Retinal pigment epithelial cell (primary cell): ENCODE measurements around the gene LETM1.

ENCODE experiments used
- DNase-seq: peaks from one replicate; pipeline ENCODE4 v3.0.0-alpha.2; 2010; ENCODE audit warnings: low read depth
- H3K4me3 ChIP-seq: 2 replicates; pipeline ENCODE4 v1.5.1; 2011; ENCODE audit warnings: mild to moderate bottlenecking, low read length, control low read depth, moderate library complexity
- TF ChIP-seq, protein P1 (sequence below): conservative IDR thresholded peaks from 2 replicates; pipeline ENCODE4 v1.5.1; 2011; ENCODE audit warnings: low read depth, low read length, control low read depth, inconsistent platforms

Gene LETM1

DNA sequence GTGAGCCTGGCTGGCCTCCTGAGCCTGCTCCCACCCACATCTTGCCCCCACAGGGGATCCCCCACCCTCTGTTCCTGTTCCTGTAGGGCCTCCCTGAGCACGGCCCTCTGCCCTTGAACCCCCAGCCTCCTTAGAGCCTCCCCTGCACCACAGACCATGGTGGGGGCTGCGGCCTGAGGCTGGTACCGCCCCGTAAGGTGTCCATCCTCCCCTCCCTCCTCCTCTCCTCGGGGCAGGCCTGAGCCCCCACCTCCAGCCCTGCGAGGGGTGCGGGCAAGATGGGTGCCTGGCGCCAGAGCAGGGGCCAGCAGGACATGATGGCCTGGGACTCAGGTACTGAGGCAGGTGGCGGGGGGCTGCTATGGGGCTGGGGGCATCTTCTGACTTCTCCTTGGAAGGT is 91.3 kb downstream of the LETM1 start:
- TF ChIP-seq, protein P1, sequence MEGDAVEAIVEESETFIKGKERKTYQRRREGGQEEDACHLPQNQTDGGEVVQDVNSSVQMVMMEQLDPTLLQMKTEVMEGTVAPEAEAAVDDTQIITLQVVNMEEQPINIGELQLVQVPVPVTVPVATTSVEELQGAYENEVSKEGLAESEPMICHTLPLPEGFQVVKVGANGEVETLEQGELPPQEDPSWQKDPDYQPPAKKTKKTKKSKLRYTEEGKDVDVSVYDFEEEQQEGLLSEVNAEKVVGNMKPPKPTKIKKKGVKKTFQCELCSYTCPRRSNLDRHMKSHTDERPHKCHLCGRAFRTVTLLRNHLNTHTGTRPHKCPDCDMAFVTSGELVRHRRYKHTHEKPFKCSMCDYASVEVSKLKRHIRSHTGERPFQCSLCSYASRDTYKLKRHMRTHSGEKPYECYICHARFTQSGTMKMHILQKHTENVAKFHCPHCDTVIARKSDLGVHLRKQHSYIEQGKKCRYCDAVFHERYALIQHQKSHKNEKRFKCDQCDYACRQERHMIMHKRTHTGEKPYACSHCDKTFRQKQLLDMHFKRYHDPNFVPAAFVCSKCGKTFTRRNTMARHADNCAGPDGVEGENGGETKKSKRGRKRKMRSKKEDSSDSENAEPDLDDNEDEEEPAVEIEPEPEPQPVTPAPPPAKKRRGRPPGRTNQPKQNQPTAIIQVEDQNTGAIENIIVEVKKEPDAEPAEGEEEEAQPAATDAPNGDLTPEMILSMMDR = no peak
- no peak overlapping the region for H3K4me3 ChIP-seq
- DNase-seq = no peak

DNA sequence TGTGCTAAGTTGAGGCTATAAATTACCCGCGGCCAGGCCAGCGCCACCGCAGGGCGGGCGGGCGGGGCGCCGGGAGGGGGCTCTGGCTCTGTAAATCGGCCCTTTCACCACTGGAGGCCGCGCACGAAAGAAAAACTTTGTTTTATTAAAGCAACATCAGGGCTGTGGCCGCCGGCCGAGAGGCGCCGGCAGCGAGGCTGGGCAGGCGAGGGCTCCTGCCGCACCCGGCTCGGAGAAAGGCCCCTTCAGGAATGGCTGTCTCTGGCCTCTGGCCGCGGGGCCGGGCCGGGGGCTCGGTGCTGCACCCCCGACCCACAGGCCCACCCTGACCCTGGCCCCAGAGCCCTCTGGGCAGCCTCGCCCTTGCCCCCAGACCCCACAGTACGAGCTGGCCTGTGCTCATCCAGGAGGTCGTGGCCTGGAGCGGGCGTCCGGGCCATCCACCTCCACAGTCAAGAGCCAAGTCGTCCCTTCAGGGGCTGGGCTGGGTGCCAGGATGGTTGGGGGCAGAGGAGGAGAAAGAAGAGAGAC is 92.3 kb downstream of the LETM1 start:
- no peak overlapping the region for H3K4me3 ChIP-seq
- TF ChIP-seq, protein P1 = peak; percentile 18
- DNase-seq = no peak

DNA sequence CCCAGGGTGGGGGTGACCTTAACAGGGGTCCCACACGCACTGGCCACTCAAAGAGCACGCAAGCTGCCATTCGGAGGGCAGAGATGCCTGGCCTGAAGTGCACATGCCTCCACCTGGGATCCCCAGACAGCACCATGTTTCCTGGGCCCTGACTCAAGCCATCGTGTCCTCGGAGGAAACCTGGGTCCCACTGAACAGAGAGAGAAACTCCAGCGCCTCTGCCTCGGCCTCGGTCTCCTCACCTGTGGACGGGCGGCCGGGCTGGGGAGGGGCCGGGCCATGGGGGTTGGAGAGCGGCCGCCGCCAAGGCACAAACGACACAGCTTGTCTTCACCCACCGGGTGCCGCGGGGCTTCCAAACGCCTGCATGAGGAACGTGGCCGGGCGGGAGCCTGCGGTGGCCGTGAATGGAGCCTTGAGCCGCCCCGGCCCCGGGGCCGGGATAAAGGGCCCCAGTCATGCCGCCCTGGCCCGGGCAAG is 92.8 kb downstream of the LETM1 start:
- H3K4me3 ChIP-seq = no peak overlapping the region
- TF ChIP-seq, protein P1 = no peak
- DNase-seq = no peak

DNA sequence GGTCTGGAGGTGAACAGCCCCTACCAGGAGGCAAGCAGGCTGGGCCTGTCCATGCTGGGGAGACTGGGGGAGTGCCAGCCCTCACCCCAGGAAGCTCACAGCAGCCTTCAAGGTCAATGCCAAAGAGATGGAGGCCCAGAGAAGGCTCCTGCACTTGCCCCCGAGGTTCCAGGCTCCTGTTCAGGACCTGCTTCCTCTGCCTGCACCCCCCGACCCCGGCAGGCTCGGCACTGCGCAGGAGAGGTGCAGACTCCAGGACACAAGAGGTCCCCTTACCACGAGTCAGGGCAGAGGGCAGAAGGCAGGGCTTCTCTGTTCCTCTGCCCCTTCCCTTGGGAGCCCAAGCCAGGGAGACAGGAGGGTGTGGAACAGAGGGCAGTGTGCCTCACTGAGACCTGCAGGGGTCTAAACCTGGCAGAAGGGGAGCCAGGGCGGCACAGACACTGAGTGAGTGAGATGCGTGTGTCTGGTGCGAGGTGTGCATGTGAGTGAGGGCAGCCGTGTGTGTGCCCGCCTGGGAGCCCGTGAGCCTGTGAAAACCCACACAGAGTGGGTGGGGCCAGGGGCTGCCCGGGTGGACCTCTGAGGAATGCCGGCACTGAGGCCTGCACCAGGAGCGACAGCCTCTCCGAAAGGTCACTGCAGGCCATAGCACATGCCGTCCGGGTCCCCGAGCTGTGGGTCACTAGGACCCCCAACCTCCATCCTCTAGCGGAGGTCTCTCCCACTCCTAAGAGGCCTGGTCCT is 93.5 kb downstream of the LETM1 start:
- H3K4me3 ChIP-seq = no peak overlapping the region
- TF ChIP-seq, protein P1 = no peak
- DNase-seq = no peak
